ENCODE measurements around the gene DNAJA1. TPM values are rescaled to one million over a fixed set of nuclear protein-coding genes. Genes with fewer than 3 reads are reported as not detected.

The DNAJA1 gene
- total RNA-seq, 1 donor = 104 TPM

GRCh38 chr9:33007755-33008154 lies 17.3 kb upstream of the DNAJA1 start:
- no peak overlapping the region for H3K4me3 ChIP-seq (ENCODE audit: low read depth, low read length)
- TF ChIP-seq CTCF (IDR thresholded peaks at IDR 0.05; ENCODE audit: insufficient read depth, low read length) = no peak
- DNase-seq (ENCODE audit: low read depth) = no peak

- H3K4me3 ChIP-seq (ENCODE audit: low read depth, low read length) = no peak overlapping the region
- no peak for TF ChIP-seq CTCF (IDR thresholded peaks at IDR 0.05; ENCODE audit: insufficient read depth, low read length)
- no peak for DNase-seq (ENCODE audit: low read depth)
These were observed 13.2 kb upstream of the DNAJA1 start for GRCh38 chr9:33011831-33012230.

GRCh38 chr9:33012328-33013069 lies 12.6 kb upstream of the DNAJA1 start:
- H3K4me3 ChIP-seq (ENCODE audit: low read depth, low read length) = no peak overlapping the region
- no peak for TF ChIP-seq CTCF (IDR thresholded peaks at IDR 0.05; ENCODE audit: insufficient read depth, low read length)
- no peak for DNase-seq (ENCODE audit: low read depth)

- DNase-seq (ENCODE audit: low read depth) = no peak
- no peak overlapping the region for H3K4me3 ChIP-seq (ENCODE audit: low read depth, low read length)
- TF ChIP-seq CTCF (IDR thresholded peaks at IDR 0.05; ENCODE audit: insufficient read depth, low read length) = no peak
These were observed 11.0 kb upstream of the DNAJA1 start for GRCh38 chr9:33013962-33014664.

- DNase-seq (ENCODE audit: low read depth) = no peak
- TF ChIP-seq CTCF (IDR thresholded peaks at IDR 0.05; ENCODE audit: insufficient read depth, low read length) = no peak
- H3K4me3 ChIP-seq (ENCODE audit: low read depth, low read length) = no peak overlapping the region
These were observed 10.4 kb upstream of the DNAJA1 start for GRCh38 chr9:33014665-33015014.

GRCh38 chr9:33017283-33018041 lies 7.6 kb upstream of the DNAJA1 start:
- DNase-seq (ENCODE audit: low read depth) = no peak
- no peak for TF ChIP-seq CTCF (IDR thresholded peaks at IDR 0.05; ENCODE audit: insufficient read depth, low read length)
- H3K4me3 ChIP-seq (ENCODE audit: low read depth, low read length) = no peak overlapping the region
